Astrocyte (in vitro differentiated cells and primary cell): ENCODE data around the gene TBC1D2. TPM values are rescaled to one million over a fixed set of nuclear protein-coding genes. Genes with fewer than 3 reads are reported as not detected.

Source experiments
- DNase-seq: peaks from one replicate; pipeline ENCODE4 v3.0.0-alpha.2; 2010; ENCODE audit warnings: low read depth
- FAIRE-seq: peaks from 2 replicates; lab custom pipeline; 2011; peaks lifted over from hg19 to GRCh38; lab: Jason Lieb, UNC
- H2AFZ ChIP-seq: 2 replicates; pipeline ENCODE4 v1.6.0; 2012; ENCODE audit warnings: low read depth, low read length, inconsistent platforms
- H3K27ac ChIP-seq: 2 replicates; pipeline ENCODE4 v1.5.1; 2011; ENCODE audit warnings: low read depth, low read length, inconsistent platforms
- H3K27me3 ChIP-seq: 2 replicates; pipeline ENCODE4 v1.6.0; 2011; ENCODE audit warnings: low read length, inconsistent platforms; ENCODE audit not compliant: insufficient read depth
- H3K36me3 ChIP-seq: 2 replicates; pipeline ENCODE4 v1.5.1; 2011; ENCODE audit warnings: low read length, inconsistent platforms; ENCODE audit not compliant: insufficient read depth
- H3K4me1 ChIP-seq: 2 replicates; pipeline ENCODE4 v1.5.1; 2011; ENCODE audit warnings: low read length, inconsistent platforms; ENCODE audit not compliant: insufficient read depth
- H3K4me2 ChIP-seq: 2 replicates; pipeline ENCODE4 v1.6.0; 2012; ENCODE audit warnings: low read length, inconsistent platforms
- H3K4me3 ChIP-seq: 2 replicates; pipeline ENCODE4 v1.5.1; 2011; ENCODE audit warnings: low read depth, mild to moderate bottlenecking, low read length, inconsistent platforms; ENCODE audit not compliant: insufficient read depth
- H3K79me2 ChIP-seq: 2 replicates; pipeline ENCODE4 v1.6.0; 2012; ENCODE audit warnings: mild to moderate bottlenecking, low read length, inconsistent platforms; ENCODE audit not compliant: insufficient read depth
- H3K9ac ChIP-seq: 2 replicates; pipeline ENCODE4 v1.6.0; 2012; ENCODE audit warnings: mild to moderate bottlenecking, low read length, inconsistent platforms
- H3K9me3 ChIP-seq: 2 replicates; pipeline ENCODE4 v1.5.1; 2012; ENCODE audit warnings: low read depth, mild to moderate bottlenecking, low read length, inconsistent platforms; ENCODE audit not compliant: insufficient read depth
- H4K20me1 ChIP-seq: 2 replicates; pipeline ENCODE4 v1.6.0; 2012; ENCODE audit warnings: low read length, inconsistent platforms; ENCODE audit not compliant: insufficient read depth
- H3K27ac Mint-ChIP-seq: one replicate; pipeline ENCODE4 v1.8.0; 2021; ENCODE audit warnings: mild to moderate bottlenecking, mixed read lengths; ENCODE audit not compliant: unreplicated experiment
- H3K27me3 Mint-ChIP-seq: one replicate; pipeline ENCODE4 v1.8.0; 2021; ENCODE audit warnings: low read depth, mixed read lengths; ENCODE audit not compliant: unreplicated experiment
- H3K36me3 Mint-ChIP-seq: one replicate; pipeline ENCODE4 v1.8.0; 2021; ENCODE audit warnings: low read depth, mixed read lengths; ENCODE audit not compliant: unreplicated experiment
- H3K4me1 Mint-ChIP-seq: one replicate; pipeline ENCODE4 v1.8.0; 2021; ENCODE audit warnings: low read depth, mixed read lengths; ENCODE audit not compliant: unreplicated experiment
- H3K4me3 Mint-ChIP-seq: one replicate; pipeline ENCODE4 v1.8.0; 2021; ENCODE audit warnings: mild to moderate bottlenecking, moderate library complexity, mixed read lengths; ENCODE audit not compliant: unreplicated experiment
- H3K9me3 Mint-ChIP-seq: one replicate; pipeline ENCODE4 v1.8.0; 2021; ENCODE audit warnings: mild to moderate bottlenecking, mixed read lengths; ENCODE audit not compliant: unreplicated experiment
- CTCF ChIP-seq: IDR thresholded peaks from 2 replicates; pipeline ENCODE4 v1.5.1; 2011; ENCODE audit warnings: low read depth, mild to moderate bottlenecking, inconsistent platforms, low read length, moderate library complexity; ENCODE audit not compliant: insufficient read depth
- EZH2 ChIP-seq: IDR thresholded peaks from 2 replicates; pipeline ENCODE4 v1.6.1; 2012; ENCODE audit warnings: mild to moderate bottlenecking, low read length, inconsistent platforms; ENCODE audit not compliant: insufficient read depth
- total RNA-seq: library from RNA; stranded (reverse); gene quantifications from 2 replicates; pipeline ENCODE4 v1.2.1, GENCODE V29; 2021

TBC1D2 gene
- total RNA-seq, 1 donor from 2014 or later: 9.6 TPM

- Histone ChIP-seq H3K27me3 (no peaks in the 10 kb centered on the region), H2AFZ (no peak overlapping the region), H3K4me2 (no peak overlapping the region), H3K4me3 (no peak overlapping the region), H3K9me3 (no peaks in the 10 kb centered on the region), H3K36me3 (no peaks in the 10 kb centered on the region), H4K20me1 (no peaks in the 10 kb centered on the region), H3K79me2 (no peaks in the 10 kb centered on the region), H3K4me1 (peaks cover 7% of the 10 kb centered on the region), H3K9ac (no peak overlapping the region), H3K27ac (no peak overlapping the region)
- H3K27me3 Mint-ChIP-seq: no peaks in the 10 kb centered on the region
- DNase-seq: no peak
- no peak for FAIRE-seq
- TF ChIP-seq CTCF (no peak), EZH2 (no peak)
- no peaks in the 10 kb centered on the region for H3K36me3 Mint-ChIP-seq
- H3K9me3 Mint-ChIP-seq: no peaks in the 10 kb centered on the region
- no peak overlapping the region for H3K4me3 Mint-ChIP-seq
- no peak overlapping the region for H3K27ac Mint-ChIP-seq
- H3K4me1 Mint-ChIP-seq: peaks cover 17% of the 10 kb centered on the region
Observed at GRCh38 chr9:98260635-98261034, 5.2 kb upstream of the TBC1D2 start.

GRCh38 chr9:98259791-98260190 is 4.3 kb upstream of the TBC1D2 start:
- no peak for FAIRE-seq

More at GRCh38 chr9:98259791-98260190, 4.3 kb upstream of the TBC1D2 start:
- TF ChIP-seq EZH2 (no peak), CTCF (no peak)
- H3K27ac ChIP-seq: no peak overlapping the region
- Mint-ChIP-seq H3K4me1 (peaks cover 16% of the 10 kb centered on the region), H3K9me3 (no peaks in the 10 kb centered on the region), H3K4me3 (no peak overlapping the region), H3K27me3 (no peaks in the 10 kb centered on the region), H3K36me3 (no peaks in the 10 kb centered on the region), H3K27ac (no peak overlapping the region)
- no peak overlapping the region for H3K9ac ChIP-seq
- no peaks in the 10 kb centered on the region for H4K20me1 ChIP-seq
- DNase-seq: no peak
- H3K9me3 ChIP-seq: no peaks in the 10 kb centered on the region
- H3K4me1 ChIP-seq: peaks cover 9% of the 10 kb centered on the region
- no peak overlapping the region for H2AFZ ChIP-seq
- H3K79me2 ChIP-seq: peaks cover 6% of the 10 kb centered on the region
- no peaks in the 10 kb centered on the region for H3K27me3 ChIP-seq
- H3K4me2 ChIP-seq: no peak overlapping the region
- no peaks in the 10 kb centered on the region for H3K36me3 ChIP-seq
- H3K4me3 ChIP-seq: no peak overlapping the region
